Gastrocnemius medialis (tissue), 4 donors: ENCODE results near the gene SYNM.

Experiments
- CTCF ChIP-seq, 5 experiments: fragments of 450-650 bp in 3 of 5; fragments of 200-600 bp in 2 of 5; sonication (generic) in 2 of 5; IDR thresholded peaks in 4 of 5; conservative IDR thresholded peaks in 1 of 5; 1 replicate in 4 of 5; 2 replicates in 1 of 5; pipeline ENCODE4 v1.5.1; 2016 to 2019; ENCODE audit warnings: antibody characterized with exemption in 5 of 5, mild to moderate bottlenecking in 3 of 5, moderate library complexity in 3 of 5
- POLR2A ChIP-seq, 2 donors: fragments of 450-650 bp; IDR thresholded peaks; one replicate each; pipeline ENCODE4 v1.6.1; 2017; ENCODE audit warnings: antibody characterized with exemption in 2 of 2, mild to moderate bottlenecking in 2 of 2, moderate library complexity in 2 of 2

- TF ChIP-seq POLR2A (IDR thresholded peaks at IDR 0.05) = peak in 1 of 2 donors; percentile 39
- no peak for TF ChIP-seq CTCF (IDR thresholded peaks at IDR 0.05 in 4 of 5, conservative IDR thresholded peaks at IDR 0.05 in 1 of 5)
Observed at GRCh38 chr15:99096894-99097426, 7.9 kb upstream of the SYNM start.
